SU-DHL-6 (cell line): ENCODE data around the gene PTPRG.

ENCODE experiments used
- H2AFZ ChIP-seq: fragments of 200-600 bp; sonication (generic); 2 replicates; pipeline ENCODE4 v1.6.1; 2014; ENCODE audit warnings: low read depth, mild to moderate bottlenecking, moderate library complexity, mixed read lengths, antibody characterized with exemption, low read length; ENCODE audit not compliant: severe bottlenecking
- H3F3A ChIP-seq: fragments of 200-600 bp; shearing (Covaris generic); 2 replicates; pipeline ENCODE4 v1.6.0; 2016; ENCODE audit warnings: antibody characterized with exemption, mild to moderate bottlenecking; ENCODE audit not compliant: insufficient read depth
- H3K27ac ChIP-seq: fragments of 200-600 bp; sonication (generic); 2 replicates; pipeline ENCODE4 v1.5.1; 2016; ENCODE audit warnings: low read depth, mild to moderate bottlenecking, low read length, moderate library complexity, mixed read lengths
- H3K27me3 ChIP-seq: fragments of 200-600 bp; sonication (generic), shearing (Covaris generic); 2 replicates; pipeline ENCODE4 v1.6.0; 2014; ENCODE audit warnings: mild to moderate bottlenecking, low read length
- H3K36me3 ChIP-seq: fragments of 200-600 bp; sonication (generic); 2 replicates; pipeline ENCODE4 v1.6.1; 2014; ENCODE audit warnings: mild to moderate bottlenecking, low read length, mixed read lengths
- H3K4me2 ChIP-seq: fragments of 300-600, 200-600 bp; shearing (Covaris generic), sonication (generic); 2 replicates; pipeline ENCODE4 v1.6.0; 2014; ENCODE audit warnings: low read length, low read depth, mild to moderate bottlenecking; ENCODE audit not compliant: poor library complexity, severe bottlenecking
- H3K4me3 ChIP-seq: fragments of 200-600 bp; sonication (generic); 2 replicates; pipeline ENCODE4 v1.5.1; 2014; ENCODE audit warnings: antibody characterized with exemption, low read length, mild to moderate bottlenecking, mixed read lengths; ENCODE audit not compliant: insufficient read depth, poor library complexity, severe bottlenecking
- H3K79me2 ChIP-seq: fragments of 200-600 bp; sonication (generic); 2 replicates; pipeline ENCODE4 v1.6.1; 2014; ENCODE audit warnings: mild to moderate bottlenecking, low read length, moderate library complexity; ENCODE audit not compliant: insufficient read depth
- H3K9ac ChIP-seq: fragments of 200-600 bp; sonication (generic); 2 replicates; pipeline ENCODE4 v1.7.0; 2014; ENCODE audit warnings: mild to moderate bottlenecking, low read length
- H3K9me2 ChIP-seq: fragments of 200-600 bp; sonication (generic); replicated peaks from 2 replicates; pipeline ENCODE4 v1.6.1; 2014; ENCODE audit warnings: low read length; ENCODE audit not compliant: insufficient read depth
- H3K9me3 ChIP-seq: fragments of 200-600 bp; sonication (generic); 2 replicates; pipeline ENCODE4 v1.6.1; 2014; ENCODE audit warnings: low read length, mixed read lengths; ENCODE audit not compliant: insufficient read depth
- H4K20me1 ChIP-seq: fragments of 200-600 bp; sonication (generic); 2 replicates; pipeline ENCODE4 v1.6.1; 2014; ENCODE audit warnings: low read depth, mild to moderate bottlenecking, antibody characterized with exemption, low read length, moderate library complexity, mixed read lengths
- CTCF ChIP-seq: fragments of 200-600 bp; sonication (generic); IDR thresholded peaks from one replicate; pipeline ENCODE4 v1.5.1; 2017; ENCODE audit warnings: antibody characterized with exemption, mild to moderate bottlenecking, low read length, moderate library complexity; ENCODE audit not compliant: insufficient read depth, poor library complexity, severe bottlenecking
- EZH2phosphoT487 ChIP-seq: fragments of 200-600 bp; sonication (generic), shearing (Covaris generic); conservative IDR thresholded peaks from 2 replicates; pipeline ENCODE4 v1.6.1; 2018; ENCODE audit warnings: mild to moderate bottlenecking, antibody characterized with exemption, low read length, moderate library complexity, mixed read lengths

PTPRG gene

GRCh38 chr3:62249484-62249776 is 688.1 kb downstream of the PTPRG start:
- Histone ChIP-seq H3K79me2 (no peaks in the 10 kb centered on the region), H3K27me3 (no peaks in the 10 kb centered on the region), H3K4me2 (no peak overlapping the region), H2AFZ (no peak overlapping the region), H3K9me3 (no peaks in the 10 kb centered on the region), H3K9me2 (no peaks in the 10 kb centered on the region), H3F3A (no peaks in the 10 kb centered on the region), H3K36me3 (no peaks in the 10 kb centered on the region), H4K20me1 (no peaks in the 10 kb centered on the region), H3K9ac (no peak overlapping the region), H3K27ac (no peak overlapping the region), H3K4me3 (no peak overlapping the region)
- no peak for TF ChIP-seq CTCF
- no peak for TF ChIP-seq EZH2phosphoT487

GRCh38 chr3:62249855-62250543 is 688.6 kb downstream of the PTPRG start:
- TF ChIP-seq EZH2phosphoT487 = no peak
- TF ChIP-seq CTCF = no peak
- H3K9me3 ChIP-seq = no peaks in the 10 kb centered on the region
- H4K20me1 ChIP-seq = no peaks in the 10 kb centered on the region
- no peak overlapping the region for H3K9ac ChIP-seq
- no peak overlapping the region for H2AFZ ChIP-seq
- H3K4me2 ChIP-seq = no peak overlapping the region
- no peaks in the 10 kb centered on the region for H3F3A ChIP-seq
- no peaks in the 10 kb centered on the region for H3K27me3 ChIP-seq
- H3K27ac ChIP-seq = no peak overlapping the region
- no peak overlapping the region for H3K4me3 ChIP-seq
- H3K36me3 ChIP-seq = no peaks in the 10 kb centered on the region
- no peaks in the 10 kb centered on the region for H3K9me2 ChIP-seq
- H3K79me2 ChIP-seq = no peaks in the 10 kb centered on the region

GRCh38 chr3:62252438-62253157 is 691.2 kb downstream of the PTPRG start:
- H3K9me3 ChIP-seq = no peaks in the 10 kb centered on the region
- H3K36me3 ChIP-seq = no peaks in the 10 kb centered on the region
- H3K9me2 ChIP-seq = no peaks in the 10 kb centered on the region
- no peaks in the 10 kb centered on the region for H3K79me2 ChIP-seq
- H2AFZ ChIP-seq = no peak overlapping the region
- no peaks in the 10 kb centered on the region for H4K20me1 ChIP-seq
- no peaks in the 10 kb centered on the region for H3K27me3 ChIP-seq
- no peak overlapping the region for H3K9ac ChIP-seq
- H3K4me3 ChIP-seq = no peak overlapping the region
- no peak overlapping the region for H3K4me2 ChIP-seq
- TF ChIP-seq EZH2phosphoT487 (no peak), CTCF (no peak)
- no peak overlapping the region for H3K27ac ChIP-seq
- H3F3A ChIP-seq = no peaks in the 10 kb centered on the region
